ENCODE measurements around the gene RPL41.

DNA sequence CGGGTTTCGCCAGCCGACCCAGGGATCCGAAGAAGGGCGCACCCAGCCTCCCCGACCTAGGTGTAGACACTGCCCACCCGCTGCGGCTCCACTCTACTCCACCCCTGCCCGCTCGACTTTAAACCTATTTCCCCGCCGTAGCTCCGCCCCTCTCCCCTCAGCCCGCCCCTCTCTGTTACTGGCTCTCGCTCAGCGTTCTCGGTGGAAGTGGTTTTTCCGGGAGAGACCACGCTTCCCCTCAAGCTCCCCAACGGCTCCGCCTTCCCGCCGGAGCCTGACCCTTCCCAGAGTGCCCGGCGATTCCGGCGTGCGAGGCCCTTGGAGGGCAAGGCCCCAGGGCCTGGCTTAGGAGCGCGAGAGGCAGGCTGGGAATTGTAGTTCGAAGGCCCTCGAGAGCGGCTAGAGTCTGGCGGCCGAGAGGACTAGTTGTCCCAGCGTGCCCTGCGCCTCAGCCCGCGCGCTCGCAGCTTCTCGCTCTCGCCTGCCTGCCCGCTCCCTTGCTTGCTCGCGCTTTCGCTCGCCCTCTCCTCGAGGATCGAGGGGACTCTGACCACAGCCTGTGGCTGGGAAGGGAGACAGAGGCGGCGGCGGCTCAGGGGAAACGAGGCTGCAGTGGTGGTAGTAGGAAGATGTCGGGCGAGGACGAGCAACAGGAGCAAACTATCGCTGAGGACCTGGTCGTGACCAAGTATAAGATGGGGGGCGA lies 12.2 kb upstream of the RPL41 start, which contains the start of gene PA2G4:
- TF ChIP-seq, protein P1, sequence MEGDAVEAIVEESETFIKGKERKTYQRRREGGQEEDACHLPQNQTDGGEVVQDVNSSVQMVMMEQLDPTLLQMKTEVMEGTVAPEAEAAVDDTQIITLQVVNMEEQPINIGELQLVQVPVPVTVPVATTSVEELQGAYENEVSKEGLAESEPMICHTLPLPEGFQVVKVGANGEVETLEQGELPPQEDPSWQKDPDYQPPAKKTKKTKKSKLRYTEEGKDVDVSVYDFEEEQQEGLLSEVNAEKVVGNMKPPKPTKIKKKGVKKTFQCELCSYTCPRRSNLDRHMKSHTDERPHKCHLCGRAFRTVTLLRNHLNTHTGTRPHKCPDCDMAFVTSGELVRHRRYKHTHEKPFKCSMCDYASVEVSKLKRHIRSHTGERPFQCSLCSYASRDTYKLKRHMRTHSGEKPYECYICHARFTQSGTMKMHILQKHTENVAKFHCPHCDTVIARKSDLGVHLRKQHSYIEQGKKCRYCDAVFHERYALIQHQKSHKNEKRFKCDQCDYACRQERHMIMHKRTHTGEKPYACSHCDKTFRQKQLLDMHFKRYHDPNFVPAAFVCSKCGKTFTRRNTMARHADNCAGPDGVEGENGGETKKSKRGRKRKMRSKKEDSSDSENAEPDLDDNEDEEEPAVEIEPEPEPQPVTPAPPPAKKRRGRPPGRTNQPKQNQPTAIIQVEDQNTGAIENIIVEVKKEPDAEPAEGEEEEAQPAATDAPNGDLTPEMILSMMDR (IDR thresholded peaks at IDR 0.05), result no peak
- TF ChIP-seq EZH2phosphoT487 (IDR thresholded peaks at IDR 0.05) (no peak), EZH2 (IDR thresholded peaks at IDR 0.05) (no peak)

Data from neural progenitor cell (in vitro differentiated cells).